GM18505 (cell line): ENCODE results near the gene GSS.

ENCODE experiments used
- ATAC-seq: cut with Tn5 transposase; IDR thresholded peaks from one replicate; pipeline ENCODE4 v1.9.1; 2021; ENCODE audit not compliant: unreplicated experiment
- POLR2A ChIP-seq: IDR thresholded peaks from 4 replicates; pipeline ENCODE4 v1.6.1; 2011; ENCODE audit warnings: borderline replicate concordance; ENCODE audit not compliant: insufficient read depth, insufficient read length; ENCODE audit errors: extremely low read depth

Gene GSS

GRCh38 chr20:34964486-34964885 lies 8.9 kb upstream of the GSS start:
- no peak for ATAC-seq
- TF ChIP-seq POLR2A, result no peak

- no peak for ATAC-seq
- no peak for TF ChIP-seq POLR2A
Observed at GRCh38 chr20:34956751-34957472, 1.3 kb upstream of the GSS start.

- TF ChIP-seq POLR2A, result no peak
- no peak for ATAC-seq
Observed at GRCh38 chr20:34956041-34956458, 444 bp upstream of the GSS start.

GRCh38 chr20:34954904-34955230 lies 739 bp downstream of the GSS start:
- no peak for ATAC-seq
- no peak for TF ChIP-seq POLR2A

GRCh38 chr20:34953960-34954359 lies 1.6 kb downstream of the GSS start:
- no peak for ATAC-seq

GRCh38 chr20:34952671-34953070 lies 2.9 kb downstream of the GSS start:
- no peak for TF ChIP-seq POLR2A
- no peak for ATAC-seq

More at GRCh38 chr20:34953960-34954359, 1.6 kb downstream of the GSS start:
- TF ChIP-seq POLR2A, result no peak

GRCh38 chr20:34951652-34952051 lies 4.0 kb downstream of the GSS start:
- ATAC-seq, result no peak
- TF ChIP-seq POLR2A, result no peak

GRCh38 chr20:34951252-34951651 lies 4.4 kb downstream of the GSS start:
- no peak for TF ChIP-seq POLR2A
- ATAC-seq, result no peak

GRCh38 chr20:34949120-34949519 lies 6.5 kb downstream of the GSS start:
- no peak for ATAC-seq
- TF ChIP-seq POLR2A, result no peak

GRCh38 chr20:34948030-34948429 lies 7.6 kb downstream of the GSS start:
- no peak for ATAC-seq
- TF ChIP-seq POLR2A, result no peak

- TF ChIP-seq POLR2A, result no peak
- no peak for ATAC-seq
Observed at GRCh38 chr20:34947336-34947735, 8.3 kb downstream of the GSS start.

GRCh38 chr20:34946661-34947060 lies 8.9 kb downstream of the GSS start:
- no peak for ATAC-seq
- no peak for TF ChIP-seq POLR2A

- TF ChIP-seq POLR2A, result no peak
- ATAC-seq, result no peak
Observed at GRCh38 chr20:34945315-34946077, 10.1 kb downstream of the GSS start.
